Endothelial cell of umbilical vein (primary cell): ENCODE results near the gene TOM1L1. TPM values are rescaled to one million over a fixed set of nuclear protein-coding genes. Genes with fewer than 3 reads are reported as not detected.

Source experiments
- BruUV-seq: library from RNA; stranded (reverse); fragments of 400-500 nt; replicated peaks from 2 replicates; lab custom pipeline; 2021; lab: Mats Ljungman, UMichigan
- CTCF ChIA-PET: fragments of 300-600, 350-600 bp; sonication (Branson Sonifier 250); formaldehyde crosslinking; loops from one replicate; lab custom pipeline; 2021; ENCODE audit warnings: antibody characterized with exemption, inconsistent platforms; lab: Charles Lee
- POLR2A ChIA-PET: fragments of 300-600, 350-600 bp; sonication (Branson Sonifier 250); formaldehyde crosslinking; loops from one replicate; lab custom pipeline; 2021; ENCODE audit warnings: antibody characterized with exemption, inconsistent platforms; lab: Charles Lee
- DNase-seq: peaks from one replicate; pipeline ENCODE4 v3.0.0-alpha.2; 2011; ENCODE audit warnings: low read depth, low spot score
- FAIRE-seq: peaks from 2 replicates; lab custom pipeline; 2011; peaks lifted over from hg19 to GRCh38; lab: Jason Lieb, UNC
- H2AFZ ChIP-seq: 2 replicates; pipeline ENCODE4 v1.6.0; 2012; ENCODE audit warnings: low read depth, low read length, control low read depth, inconsistent platforms
- H3K27ac ChIP-seq: 2 replicates; pipeline ENCODE4 v1.5.1; 2011; ENCODE audit warnings: low read depth, mild to moderate bottlenecking, control low read depth, low read length, moderate library complexity; ENCODE audit not compliant: insufficient read depth
- H3K27me3 ChIP-seq, 2 experiments: 2 replicates each; pipeline versions ENCODE4 v1.6.0 to v1.6.1; 2011; ENCODE audit warnings: low read length in 2 of 2, mixed read lengths in 1 of 2; ENCODE audit not compliant: control insufficient read depth in 2 of 2, insufficient read depth in 2 of 2
- H3K36me3 ChIP-seq, 2 experiments: 2 replicates in 1 of 2; 3 replicates in 1 of 2; pipeline ENCODE4 v1.5.1; 2011; ENCODE audit warnings: low read length in 2 of 2, mild to moderate bottlenecking in 1 of 2, moderate library complexity in 1 of 2; ENCODE audit not compliant: control insufficient read depth in 2 of 2, insufficient read depth in 2 of 2; ENCODE audit errors: extremely low read depth in 1 of 2
- H3K4me1 ChIP-seq: 3 replicates; pipeline ENCODE4 v1.5.1; 2011; ENCODE audit warnings: mild to moderate bottlenecking, low read length; ENCODE audit not compliant: control insufficient read depth, insufficient read depth; ENCODE audit errors: extremely low read depth
- H3K4me2 ChIP-seq: 2 replicates; pipeline ENCODE4 v1.6.1; 2011; ENCODE audit warnings: low read length, control low read depth, mixed read lengths; ENCODE audit not compliant: insufficient read depth
- H3K4me3 ChIP-seq, 3 experiments: fragments of 200-600 bp in 1 of 3; sonication (generic), shearing (Covaris generic) in 1 of 3; replicated peaks in 1 of 3; 2 replicates each; pipeline ENCODE4 v1.5.1; 2011 to 2016; ENCODE audit warnings: control low read depth in 3 of 3, low read length in 3 of 3, mild to moderate bottlenecking in 2 of 3, inconsistent platforms in 1 of 3, low read depth in 1 of 3, moderate library complexity in 1 of 3; ENCODE audit not compliant: insufficient read depth in 1 of 3
- H3K79me2 ChIP-seq: 2 replicates; pipeline ENCODE4 v1.6.0; 2012; ENCODE audit warnings: low read length, inconsistent platforms; ENCODE audit not compliant: control insufficient read depth, insufficient read depth
- H3K9ac ChIP-seq: replicated peaks from 2 replicates; pipeline ENCODE3; 2011; ENCODE audit warnings: low read length, control low read depth; ENCODE audit not compliant: insufficient read depth; ENCODE audit errors: extremely low read depth
- H3K9me1 ChIP-seq: replicated peaks from 3 replicates; pipeline ENCODE4 v1.6.0; 2011; ENCODE audit warnings: mild to moderate bottlenecking, low read length; ENCODE audit not compliant: control insufficient read depth, insufficient read depth; ENCODE audit errors: extremely low read depth
- H3K9me3 ChIP-seq: replicated peaks from 2 replicates; pipeline ENCODE4 v1.5.1; 2012; ENCODE audit warnings: low read length, inconsistent platforms; ENCODE audit not compliant: control insufficient read depth, insufficient read depth
- H4K20me1 ChIP-seq: replicated peaks from 2 replicates; pipeline ENCODE3; 2011; ENCODE audit warnings: mild to moderate bottlenecking, low read length; ENCODE audit not compliant: control insufficient read depth, insufficient read depth; ENCODE audit errors: extremely low read depth
- CTCF ChIP-seq, 2 donors: IDR thresholded peaks; 1 replicate in 1 of 2; 2 replicates in 1 of 2; pipeline ENCODE4 v1.5.1; 2011; ENCODE audit warnings: low read length in 2 of 2, mild to moderate bottlenecking in 2 of 2, moderate library complexity in 2 of 2, control low read depth in 1 of 2, inconsistent platforms in 1 of 2, low read depth in 1 of 2; ENCODE audit not compliant: insufficient read depth in 1 of 2; ENCODE audit errors: extremely low read depth in 1 of 2
- EZH2 ChIP-seq: IDR thresholded peaks from 2 replicates; pipeline ENCODE4 v1.6.1; 2012; ENCODE audit warnings: borderline replicate concordance, low read depth, mild to moderate bottlenecking, moderate library complexity, low read length, inconsistent platforms; ENCODE audit not compliant: severe bottlenecking
- FOS ChIP-seq: IDR thresholded peaks from 2 replicates; pipeline ENCODE4 v1.6.1; 2011; ENCODE audit warnings: mild to moderate bottlenecking, low read length, moderate library complexity, borderline replicate concordance; ENCODE audit not compliant: insufficient read depth
- GATA2 ChIP-seq: IDR thresholded peaks from 2 replicates; pipeline ENCODE4 v1.7.0; 2011; ENCODE audit warnings: low read depth, mild to moderate bottlenecking, moderate library complexity, mixed read lengths, low read length; ENCODE audit not compliant: insufficient read length, insufficient read depth
- JUN ChIP-seq: IDR thresholded peaks from 2 replicates; pipeline ENCODE4 v1.6.1; 2011; ENCODE audit warnings: borderline replicate concordance, low read depth; ENCODE audit not compliant: insufficient read length, insufficient read depth
- MAX ChIP-seq: IDR thresholded peaks from 2 replicates; pipeline ENCODE4 v1.6.1; 2011; ENCODE audit not compliant: insufficient read depth, insufficient read length
- MYC ChIP-seq: IDR thresholded peaks from one replicate; pipeline ENCODE4 v1.6.1; 2011; ENCODE audit warnings: mild to moderate bottlenecking, low read depth, low read length
- POLR2A ChIP-seq: IDR thresholded peaks from 2 replicates; pipeline ENCODE4 v1.6.1; 2012; ENCODE audit warnings: low read depth, mild to moderate bottlenecking, control low read depth, low read length
- POLR2AphosphoS5 ChIP-seq: IDR thresholded peaks from 2 replicates; pipeline ENCODE4 v1.6.1; 2012; ENCODE audit warnings: low read depth, mild to moderate bottlenecking, control low read depth, low read length, moderate library complexity; ENCODE audit not compliant: insufficient read depth
- dilution Hi-C: fragments of 300-500 bp; cut with MboI; formaldehyde crosslinking; loops from one replicate; pipeline ENCODE4 v1.15.0; 2019; ENCODE audit warnings: low sequenced_read_pairs; ENCODE audit not compliant: extremely low pct_ligation_motif_present
- intact Hi-C: fragments of 100-400 bp; cut with micrococcal nuclease; formaldehyde crosslinking; loops from one replicate; pipeline ENCODE4 v1.10.0; 2022
- polyA plus RNA-seq, 4 experiments: library from polyadenylated mRNA; depleted of rRNA in 3 of 4; stranded (reverse) in 3 of 4; unstranded in 1 of 4; fragments of >200 nt; gene quantifications; 2 replicates each; pipeline versions ENCODE4 v1.2.1 to v1.2.3, GENCODE V29; 2011 to 2012; ENCODE audit warnings: missing spikeins in 1 of 4
- total RNA-seq: library from RNA; stranded (reverse); gene quantifications from 2 replicates; pipeline ENCODE4 v1.2.3, GENCODE V29; 2021

Gene TOM1L1
- total and polyA plus RNA-seq, 2 donors (not counting 3 experiments of a cell fraction or from before 2014, with no cell fraction given), result 0.44 to 0.60 TPM

DNA sequence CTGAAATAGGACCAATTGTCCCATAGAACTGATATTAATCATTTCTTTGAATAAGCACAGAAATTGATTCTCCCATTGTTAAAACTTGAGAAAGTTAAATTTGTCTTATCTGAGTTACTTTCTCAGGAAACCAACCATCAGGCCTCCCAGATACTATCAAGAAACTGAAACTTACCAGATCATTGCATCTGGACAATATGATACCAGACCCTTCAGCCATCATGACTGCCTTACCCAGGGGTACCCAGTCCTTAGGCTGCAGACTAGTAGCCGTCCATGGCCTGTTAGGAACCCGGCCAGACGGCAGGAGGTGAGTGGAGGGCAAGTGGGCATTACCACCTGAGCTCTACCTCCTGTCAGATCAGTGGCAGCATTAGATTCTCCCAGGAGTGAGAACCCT, 75.7 kb downstream of the TOM1L1 start:
- Histone ChIP-seq H3K36me3 (no peaks in the 10 kb centered on the region), H3K9ac (no peak overlapping the region), H3K9me3 (no peaks in the 10 kb centered on the region), H3K27ac (no peak overlapping the region), H3K4me1 (no peaks in the 10 kb centered on the region), H3K4me3 (no peak overlapping the region), H3K9me1 (no peaks in the 10 kb centered on the region), H2AFZ (no peak overlapping the region), H3K79me2 (peaks cover 4% of the 10 kb centered on the region), H3K4me2 (no peak overlapping the region), H4K20me1 (no peaks in the 10 kb centered on the region), H3K27me3 (no peaks in the 10 kb centered on the region)
- no TSS peak for BruUV-seq
- intact Hi-C loops, result no loop called here
- DNase-seq (no peak), FAIRE-seq (no peak)
- CTCF ChIA-PET, result no interaction called here
- TF ChIP-seq MYC (no peak), POLR2AphosphoS5 (no peak), GATA2 (no peak), JUN (no peak), EZH2 (no peak), POLR2A (no peak), CTCF (IDR thresholded peaks at IDR 0.05; ENCODE audit: extremely low read depth in 1 of 2, insufficient read depth in 1 of 2, low read depth in 1 of 2, low read length in 2 of 2) (no peak), MAX (no peak), FOS (no peak)
- POLR2A ChIA-PET, result no interaction called here
- dilution Hi-C loops, result no loop called here
